Measurements from ENCODE around the gene LYL1.

DNA sequence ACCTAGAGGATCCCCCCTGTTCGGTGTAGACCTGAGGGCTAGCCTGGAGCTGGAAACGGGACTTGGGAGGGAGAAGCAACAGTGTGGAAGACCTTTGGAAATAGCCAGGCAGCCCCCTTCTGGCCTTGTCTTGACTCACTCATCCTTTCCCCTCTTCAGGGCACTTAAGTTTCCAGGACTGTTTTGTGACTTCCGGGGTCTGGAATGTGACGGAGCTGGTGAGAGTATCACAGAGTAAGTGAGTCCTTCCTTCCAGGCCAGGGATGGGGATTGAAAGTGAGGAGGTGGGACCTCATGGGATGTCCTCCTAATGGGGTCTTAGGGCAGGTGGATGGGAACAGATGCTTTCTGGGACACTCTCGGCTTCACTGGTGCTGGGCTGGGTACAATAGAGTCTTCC is 29.4 kb downstream of the LYL1 start:
- TF ChIP-seq CTCF (IDR thresholded peaks at IDR 0.05; ENCODE audit: insufficient read depth, low read length) (no peak), POLR2AphosphoS5 (IDR thresholded peaks at IDR 0.05; ENCODE audit: low read depth) (no peak)

All from HL-60 (cell line).